GM18502 (cell line): Measurements from ENCODE around the gene NTRK3.

ENCODE experiments used
- ATAC-seq: cut with Tn5 transposase; IDR thresholded peaks from one replicate; pipeline ENCODE4 v1.9.1; 2021; ENCODE audit warnings: mild to moderate bottlenecking; ENCODE audit not compliant: unreplicated experiment, poor library complexity

Gene NTRK3

GRCh38 chr15:87959080-87959479, 297.5 kb downstream of the NTRK3 start:
- no peak for ATAC-seq

GRCh38 chr15:87955284-87955909, 301.1 kb downstream of the NTRK3 start:
- ATAC-seq, result no peak

- ATAC-seq, result no peak
These were observed 301.7 kb downstream of the NTRK3 start for GRCh38 chr15:87954793-87955192.

GRCh38 chr15:87952736-87953287, 303.7 kb downstream of the NTRK3 start:
- no peak for ATAC-seq

- no peak for ATAC-seq
These were observed 306.8 kb downstream of the NTRK3 start for GRCh38 chr15:87949575-87950223.

GRCh38 chr15:87949151-87949574, 307.4 kb downstream of the NTRK3 start:
- ATAC-seq, result no peak

- no peak for ATAC-seq
These were observed 309.0 kb downstream of the NTRK3 start for GRCh38 chr15:87947560-87947959.

- no peak for ATAC-seq
These were observed 311.3 kb downstream of the NTRK3 start for GRCh38 chr15:87945246-87945645.

- no peak for ATAC-seq
These were observed 311.8 kb downstream of the NTRK3 start for GRCh38 chr15:87944691-87945090.

GRCh38 chr15:87944050-87944449, 312.5 kb downstream of the NTRK3 start:
- no peak for ATAC-seq

GRCh38 chr15:87943626-87944025, 312.9 kb downstream of the NTRK3 start:
- no peak for ATAC-seq

- ATAC-seq, result no peak
These were observed 314.2 kb downstream of the NTRK3 start for GRCh38 chr15:87942316-87942715.

- ATAC-seq, result no peak
These were observed 314.9 kb downstream of the NTRK3 start for GRCh38 chr15:87941606-87942005.

GRCh38 chr15:87940768-87941167, 315.8 kb downstream of the NTRK3 start:
- ATAC-seq, result no peak

- ATAC-seq, result no peak
These were observed 316.6 kb downstream of the NTRK3 start for GRCh38 chr15:87939848-87940457.

- no peak for ATAC-seq
These were observed 318.5 kb downstream of the NTRK3 start for GRCh38 chr15:87938031-87938430.

GRCh38 chr15:87935583-87935982, 321.0 kb downstream of the NTRK3 start:
- no peak for ATAC-seq

- no peak for ATAC-seq
These were observed 325.0 kb downstream of the NTRK3 start for GRCh38 chr15:87931584-87931983.

GRCh38 chr15:87930457-87930856, 326.1 kb downstream of the NTRK3 start:
- no peak for ATAC-seq

GRCh38 chr15:87929841-87930240, 326.7 kb downstream of the NTRK3 start:
- no peak for ATAC-seq

GRCh38 chr15:87924433-87924832, 332.1 kb downstream of the NTRK3 start:
- no peak for ATAC-seq
